ENCODE results near the gene HSD17B14. TPM values are rescaled to one million over a fixed set of nuclear protein-coding genes. Genes with fewer than 3 reads are reported as not detected.
"Not testable (repeated sequence)": the region's sequence is repeated elsewhere in the genome, so short reads cannot be mapped to it uniquely, and the experiment has no call there.

HSD17B14 gene
- total RNA-seq, 1 experiment from 2014 or later = 1.0 TPM

DNA sequence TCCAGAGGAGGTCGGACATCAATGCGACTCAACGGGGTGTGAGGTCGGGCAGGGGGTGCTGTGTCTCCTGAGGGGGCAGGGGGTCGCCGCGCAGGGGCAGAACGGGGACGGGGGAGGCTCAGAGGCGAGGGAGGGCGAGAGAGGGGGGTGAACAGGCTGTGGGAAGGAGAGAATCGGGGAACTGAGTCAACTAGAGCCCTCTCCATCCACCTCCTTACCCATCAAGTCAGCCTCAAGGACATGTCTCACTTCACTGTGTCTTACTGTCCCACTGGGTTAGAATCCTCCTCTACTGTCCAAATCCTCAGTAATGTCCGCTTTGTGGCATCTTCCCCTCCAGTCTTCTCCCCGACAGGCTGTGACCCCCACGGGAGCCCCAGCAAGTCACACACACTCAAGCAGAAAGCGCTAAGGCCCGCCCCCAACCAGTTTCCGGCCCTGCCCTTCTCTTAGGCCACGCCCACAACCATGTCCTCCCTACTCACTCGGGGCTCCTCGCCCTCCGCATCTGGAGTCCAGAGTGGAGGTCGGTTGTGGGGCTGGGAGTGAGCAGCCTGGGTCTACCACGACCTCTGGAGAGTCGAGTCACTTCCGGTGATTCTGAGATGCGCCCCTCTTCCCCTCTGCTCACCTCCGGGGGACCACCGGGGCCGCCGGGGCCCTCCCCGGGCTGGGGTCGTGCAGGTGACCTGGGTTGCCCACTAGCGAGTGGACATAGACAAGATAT, 22.9 kb upstream of the HSD17B14 start:
- peak; percentile 75 for DNase-seq
- Histone ChIP-seq H3K4me2 (ENCODE audit: low read depth, low read length, poor library complexity, severe bottlenecking) (no peak overlapping the region), H3K4me3 (ENCODE audit: low read length) (no peak overlapping the region), H3K79me2 (ENCODE audit: low read length) (no peaks in the 10 kb centered on the region), H3K9me2 (replicated peaks; ENCODE audit: insufficient read depth, low read length) (no peaks in the 10 kb centered on the region), H3K9ac (ENCODE audit: low read length) (no peak overlapping the region), H2AFZ (ENCODE audit: low read length) (no peak overlapping the region), H3K9me3 (ENCODE audit: low read length) (no peaks in the 10 kb centered on the region), H3K27me3 (ENCODE audit: low read length) (no peaks in the 10 kb centered on the region), H3K4me1 (ENCODE audit: low read length) (no peaks in the 10 kb centered on the region), H4K20me1 (ENCODE audit: insufficient read depth, low read depth, low read length) (no peaks in the 10 kb centered on the region), H3K36me3 (ENCODE audit: insufficient read depth, low read length) (no peaks in the 10 kb centered on the region), H3K27ac (ENCODE audit: low read length) (no peak overlapping the region)

DNA sequence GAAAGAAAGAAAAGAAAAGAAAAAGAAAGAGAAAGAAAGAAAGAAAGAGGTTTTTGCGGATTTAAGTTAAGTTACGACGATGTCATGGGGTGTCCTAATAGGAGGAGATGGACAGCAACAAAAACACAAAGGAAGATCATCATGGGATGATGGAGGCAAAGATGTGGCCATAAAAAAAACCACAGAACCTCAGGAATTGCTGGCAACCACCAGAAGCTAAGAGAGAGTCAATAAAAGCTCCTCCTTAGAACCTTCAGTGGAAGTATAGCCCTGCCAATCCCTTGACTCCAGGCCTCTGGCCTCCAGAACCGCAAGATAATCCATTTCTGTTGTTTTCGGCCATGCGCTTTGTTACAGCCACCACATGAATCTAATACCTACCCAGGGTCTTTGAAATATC, 20.6 kb upstream of the HSD17B14 start:
- H3K9ac ChIP-seq (ENCODE audit: low read length) = no peak overlapping the region
- H3K4me2 ChIP-seq (ENCODE audit: low read depth, low read length, poor library complexity, severe bottlenecking) = no peak overlapping the region
- no peak overlapping the region for H2AFZ ChIP-seq (ENCODE audit: low read length)
- no peaks in the 10 kb centered on the region for H4K20me1 ChIP-seq (ENCODE audit: insufficient read depth, low read depth, low read length)
- no peaks in the 10 kb centered on the region for H3K36me3 ChIP-seq (ENCODE audit: insufficient read depth, low read length)
- H3K27ac ChIP-seq (ENCODE audit: low read length) = no peak overlapping the region
- H3K27me3 ChIP-seq (ENCODE audit: low read length) = no peaks in the 10 kb centered on the region
- no peak for DNase-seq
- no peaks in the 10 kb centered on the region for H3K9me2 ChIP-seq (replicated peaks; ENCODE audit: insufficient read depth, low read length)
- no peaks in the 10 kb centered on the region for H3K4me1 ChIP-seq (ENCODE audit: low read length)
- H3K4me3 ChIP-seq (ENCODE audit: low read length) = no peak overlapping the region
- no peaks in the 10 kb centered on the region for H3K79me2 ChIP-seq (ENCODE audit: low read length)
- no peaks in the 10 kb centered on the region for H3K9me3 ChIP-seq (ENCODE audit: low read length)

DNA sequence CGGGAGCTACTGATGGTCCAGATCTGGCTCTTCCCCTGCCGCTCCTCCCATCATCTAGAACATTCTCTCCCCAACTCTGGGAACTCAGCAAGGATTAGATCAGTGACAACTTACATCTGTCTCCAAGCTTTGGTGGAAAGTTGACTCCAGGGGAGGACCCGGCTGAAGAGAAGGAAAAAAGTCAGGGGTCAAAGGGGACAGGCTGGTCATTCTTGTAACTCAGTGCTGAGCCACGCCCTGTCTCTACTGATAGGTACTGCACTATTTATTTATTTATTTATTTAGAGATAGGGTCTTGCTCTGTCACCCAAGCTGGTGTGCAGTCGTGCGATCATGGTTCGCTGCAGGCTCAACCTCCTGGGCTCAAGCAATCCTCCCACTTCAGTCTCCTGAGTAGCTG, 17.8 kb upstream of the HSD17B14 start:
- no peak overlapping the region for H3K9ac ChIP-seq (ENCODE audit: low read length)
- H3K4me2 ChIP-seq (ENCODE audit: low read depth, low read length, poor library complexity, severe bottlenecking) = no peak overlapping the region
- no peak overlapping the region for H3K4me3 ChIP-seq (ENCODE audit: low read length)
- no peaks in the 10 kb centered on the region for H3K9me3 ChIP-seq (ENCODE audit: low read length)
- no peaks in the 10 kb centered on the region for H4K20me1 ChIP-seq (ENCODE audit: insufficient read depth, low read depth, low read length)
- H3K4me1 ChIP-seq (ENCODE audit: low read length) = no peaks in the 10 kb centered on the region
- H2AFZ ChIP-seq (ENCODE audit: low read length) = no peak overlapping the region
- no peak overlapping the region for H3K27ac ChIP-seq (ENCODE audit: low read length)
- no peaks in the 10 kb centered on the region for H3K36me3 ChIP-seq (ENCODE audit: insufficient read depth, low read length)
- no peaks in the 10 kb centered on the region for H3K9me2 ChIP-seq (replicated peaks; ENCODE audit: insufficient read depth, low read length)
- no peaks in the 10 kb centered on the region for H3K79me2 ChIP-seq (ENCODE audit: low read length)
- no peak for DNase-seq
- H3K27me3 ChIP-seq (ENCODE audit: low read length) = no peaks in the 10 kb centered on the region

DNA sequence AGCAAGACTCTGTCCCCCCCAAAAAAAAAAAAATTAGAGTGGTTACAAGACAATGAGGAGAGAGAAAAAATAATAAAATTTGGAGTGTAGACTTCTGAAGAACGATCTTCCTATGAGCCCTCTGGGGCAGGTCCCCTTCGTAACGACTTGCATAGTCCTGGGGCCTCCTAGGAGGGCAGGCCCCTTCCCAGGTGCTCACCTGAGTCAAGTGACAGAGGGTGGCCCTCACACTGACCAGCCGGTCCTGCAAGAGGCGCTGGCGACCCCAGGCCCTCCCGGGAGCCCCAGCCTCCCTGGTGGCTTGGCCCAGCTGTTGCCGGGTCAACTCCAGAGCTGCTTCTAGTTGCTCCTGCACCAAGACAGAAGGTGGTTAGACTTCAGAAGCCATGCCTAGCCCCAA, 17.2 kb upstream of the HSD17B14 start:
- H3K9me3 ChIP-seq (ENCODE audit: low read length) = no peaks in the 10 kb centered on the region
- no peak overlapping the region for H3K9ac ChIP-seq (ENCODE audit: low read length)
- no peak overlapping the region for H2AFZ ChIP-seq (ENCODE audit: low read length)

DNA sequence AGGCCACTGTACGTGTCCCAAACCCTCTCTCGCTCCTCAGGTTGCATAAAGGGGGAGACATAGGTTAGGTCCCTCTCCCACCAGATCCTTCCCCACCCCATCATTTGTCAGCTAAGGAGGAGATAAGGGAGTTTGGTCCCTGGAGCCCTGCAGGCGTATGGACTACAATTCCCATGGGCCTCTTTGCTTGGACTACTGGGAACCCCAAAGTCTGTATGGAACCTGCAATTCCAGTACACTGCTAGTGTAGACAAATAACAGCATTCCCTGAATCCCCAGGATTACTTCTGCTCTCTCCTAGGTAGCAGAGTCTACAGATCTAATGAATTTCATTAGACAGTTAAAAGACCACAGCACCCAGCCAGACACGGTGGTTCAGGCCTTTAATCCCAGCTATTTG, 16.0 kb upstream of the HSD17B14 start:
- Histone ChIP-seq H3K4me2 (ENCODE audit: low read depth, low read length, poor library complexity, severe bottlenecking) (no peak overlapping the region), H3K9me2 (replicated peaks; ENCODE audit: insufficient read depth, low read length) (no peaks in the 10 kb centered on the region), H3K27ac (ENCODE audit: low read length) (no peak overlapping the region)

More for the DNA sequence above, 17.2 kb upstream of the HSD17B14 start:
- no peak overlapping the region for H3K27ac ChIP-seq (ENCODE audit: low read length)
- H3K36me3 ChIP-seq (ENCODE audit: insufficient read depth, low read length) = no peaks in the 10 kb centered on the region
- H4K20me1 ChIP-seq (ENCODE audit: insufficient read depth, low read depth, low read length) = no peaks in the 10 kb centered on the region
- H3K4me3 ChIP-seq (ENCODE audit: low read length) = no peak overlapping the region
- no peaks in the 10 kb centered on the region for H3K27me3 ChIP-seq (ENCODE audit: low read length)
- H3K4me1 ChIP-seq (ENCODE audit: low read length) = no peaks in the 10 kb centered on the region
- no peaks in the 10 kb centered on the region for H3K9me2 ChIP-seq (replicated peaks; ENCODE audit: insufficient read depth, low read length)
- DNase-seq = no peak
- H3K79me2 ChIP-seq (ENCODE audit: low read length) = no peaks in the 10 kb centered on the region
- H3K4me2 ChIP-seq (ENCODE audit: low read depth, low read length, poor library complexity, severe bottlenecking) = no peak overlapping the region

DNA sequence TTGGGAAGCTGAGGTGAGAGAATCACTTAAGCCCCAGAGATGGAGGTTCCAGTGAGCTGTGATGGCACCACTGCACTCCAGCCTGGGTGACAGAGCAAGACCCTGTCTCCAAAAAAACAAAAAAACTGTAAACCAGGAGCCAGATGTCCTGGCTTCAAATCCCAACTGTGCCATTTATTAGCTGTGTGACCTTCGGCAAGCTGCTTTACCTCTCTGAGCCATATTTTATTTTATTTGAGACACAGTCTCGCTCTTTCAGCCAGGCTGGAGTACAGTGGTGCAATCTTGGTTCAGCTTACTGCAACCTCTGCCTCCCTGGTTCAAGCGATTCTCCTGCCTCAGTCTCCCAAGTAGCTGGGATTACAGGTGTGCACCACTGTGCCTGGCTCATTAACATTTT, 10.4 kb upstream of the HSD17B14 start:
- H3K4me2 ChIP-seq (ENCODE audit: low read depth, low read length, poor library complexity, severe bottlenecking); H3K36me3 ChIP-seq (ENCODE audit: insufficient read depth, low read length); H3K9me2 ChIP-seq (replicated peaks; ENCODE audit: insufficient read depth, low read length); H3K9ac ChIP-seq (ENCODE audit: low read length); H4K20me1 ChIP-seq (ENCODE audit: insufficient read depth, low read depth, low read length); H3K4me1 ChIP-seq (ENCODE audit: low read length); H3K9me3 ChIP-seq (ENCODE audit: low read length); H3K27me3 ChIP-seq (ENCODE audit: low read length); H3K27ac ChIP-seq (ENCODE audit: low read length); DNase-seq; H2AFZ ChIP-seq (ENCODE audit: low read length); H3K79me2 ChIP-seq (ENCODE audit: low read length); H3K4me3 ChIP-seq (ENCODE audit: low read length): not testable (repeated sequence)

More for the DNA sequence above, 16.0 kb upstream of the HSD17B14 start:
- Histone ChIP-seq H3K27me3 (ENCODE audit: low read length) (no peaks in the 10 kb centered on the region), H3K4me3 (ENCODE audit: low read length) (no peak overlapping the region), H3K4me1 (ENCODE audit: low read length) (no peaks in the 10 kb centered on the region), H3K9ac (ENCODE audit: low read length) (no peak overlapping the region), H3K36me3 (ENCODE audit: insufficient read depth, low read length) (no peaks in the 10 kb centered on the region), H3K9me3 (ENCODE audit: low read length) (no peaks in the 10 kb centered on the region), H3K79me2 (ENCODE audit: low read length) (no peaks in the 10 kb centered on the region), H4K20me1 (ENCODE audit: insufficient read depth, low read depth, low read length) (no peaks in the 10 kb centered on the region), H2AFZ (ENCODE audit: low read length) (no peak overlapping the region)
- DNase-seq = no peak

DNA sequence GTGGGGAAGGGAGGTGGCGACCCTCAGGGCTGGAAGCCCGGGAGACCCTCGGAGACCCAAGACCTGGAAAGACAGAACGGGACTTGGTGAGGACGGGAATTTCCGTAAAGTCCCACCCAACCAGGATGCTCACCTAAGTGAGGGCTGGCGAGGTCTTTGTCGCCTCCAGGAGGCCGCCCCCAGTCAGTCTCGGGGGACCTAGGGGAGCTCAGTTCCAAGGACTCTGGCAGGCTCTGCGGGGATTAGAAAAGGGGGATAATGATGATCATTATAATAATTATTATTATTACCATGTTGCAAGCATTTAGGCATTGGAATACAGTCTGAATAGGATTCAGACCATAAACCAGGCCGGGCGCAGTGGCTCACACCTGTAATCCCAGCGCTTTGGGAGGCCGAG, 9.1 kb upstream of the HSD17B14 start:
- no peaks in the 10 kb centered on the region for H3K4me1 ChIP-seq (ENCODE audit: low read length)
- no peak overlapping the region for H3K4me2 ChIP-seq (ENCODE audit: low read depth, low read length, poor library complexity, severe bottlenecking)
- H3K9me3 ChIP-seq (ENCODE audit: low read length) = no peaks in the 10 kb centered on the region
- H3K4me3 ChIP-seq (ENCODE audit: low read length) = no peak overlapping the region
- H3K9ac ChIP-seq (ENCODE audit: low read length) = no peak overlapping the region
- no peaks in the 10 kb centered on the region for H4K20me1 ChIP-seq (ENCODE audit: insufficient read depth, low read depth, low read length)
- H3K27me3 ChIP-seq (ENCODE audit: low read length) = no peaks in the 10 kb centered on the region
- no peaks in the 10 kb centered on the region for H3K36me3 ChIP-seq (ENCODE audit: insufficient read depth, low read length)
- DNase-seq = no peak
- H3K79me2 ChIP-seq (ENCODE audit: low read length) = no peaks in the 10 kb centered on the region
- no peak overlapping the region for H3K27ac ChIP-seq (ENCODE audit: low read length)
- H2AFZ ChIP-seq (ENCODE audit: low read length) = no peak overlapping the region
- no peaks in the 10 kb centered on the region for H3K9me2 ChIP-seq (replicated peaks; ENCODE audit: insufficient read depth, low read length)

DNA sequence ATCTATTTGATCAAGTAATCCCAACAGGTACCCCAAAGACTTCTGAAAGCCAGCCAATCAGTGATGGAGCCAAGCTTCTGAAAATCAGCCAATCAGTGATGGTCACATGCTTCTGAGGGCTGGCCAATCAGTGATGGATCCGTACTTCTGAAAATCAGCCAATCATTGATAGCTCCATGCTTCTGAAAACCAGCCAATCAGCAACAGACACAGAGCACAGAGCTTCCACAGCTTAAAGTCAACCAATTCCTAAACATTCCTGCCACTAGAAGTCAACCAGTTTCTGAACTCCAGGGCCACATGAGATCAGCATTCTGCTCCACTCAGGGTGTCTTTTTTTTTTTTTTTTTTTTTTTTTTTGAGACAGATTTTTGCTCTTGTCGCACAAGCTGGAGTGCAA, 8.2 kb upstream of the HSD17B14 start:
- no peaks in the 10 kb centered on the region for H3K27me3 ChIP-seq (ENCODE audit: low read length)
- no peaks in the 10 kb centered on the region for H4K20me1 ChIP-seq (ENCODE audit: insufficient read depth, low read depth, low read length)
- no peaks in the 10 kb centered on the region for H3K9me3 ChIP-seq (ENCODE audit: low read length)
- no peaks in the 10 kb centered on the region for H3K36me3 ChIP-seq (ENCODE audit: insufficient read depth, low read length)
- no peak overlapping the region for H3K9ac ChIP-seq (ENCODE audit: low read length)
- H3K4me2 ChIP-seq (ENCODE audit: low read depth, low read length, poor library complexity, severe bottlenecking) = no peak overlapping the region
- H3K79me2 ChIP-seq (ENCODE audit: low read length) = no peaks in the 10 kb centered on the region
- no peaks in the 10 kb centered on the region for H3K4me1 ChIP-seq (ENCODE audit: low read length)
- no peak overlapping the region for H3K4me3 ChIP-seq (ENCODE audit: low read length)
- H3K9me2 ChIP-seq (replicated peaks; ENCODE audit: insufficient read depth, low read length) = no peaks in the 10 kb centered on the region
- H3K27ac ChIP-seq (ENCODE audit: low read length) = no peak overlapping the region
- H2AFZ ChIP-seq (ENCODE audit: low read length) = no peak overlapping the region
- DNase-seq = peak; percentile 82
